T-helper 17 cell (primary cell): ENCODE measurements around the gene DENND1A. TPM values are rescaled to one million over a fixed set of nuclear protein-coding genes. Genes with fewer than 3 reads are reported as not detected.

Experiments used
- ATAC-seq: fragments of 150-1000 bp; cut with Tn5 transposase; 2 replicates; pipeline ENCODE4 v1.10.0; 2021; ENCODE audit warnings: mild to moderate bottlenecking, moderate library complexity
- DNase-seq, 3 donors: peaks; one replicate each; pipeline versions ENCODE4 v3.0.0 to v3.0.0-alpha.2; 2020 to 2021
- H3K9me3 ChIP-seq: one replicate; pipeline ENCODE4 v1.7.0; 2013; ENCODE audit warnings: low read length, mild to moderate bottlenecking; ENCODE audit not compliant: control insufficient read depth, poor library complexity, severe bottlenecking
- H3K27ac Mint-ChIP-seq: one replicate; pipeline ENCODE4 v1.8.0; 2022; ENCODE audit warnings: mild to moderate bottlenecking, moderate library complexity, mixed read lengths
- H3K27me3 Mint-ChIP-seq: one replicate; pipeline ENCODE4 v1.8.0; 2022; ENCODE audit warnings: mixed read lengths
- H3K36me3 Mint-ChIP-seq: one replicate; pipeline ENCODE4 v1.8.0; 2022; ENCODE audit warnings: low read depth, mixed read lengths
- H3K4me1 Mint-ChIP-seq: one replicate; pipeline ENCODE4 v1.8.0; 2022; ENCODE audit warnings: mild to moderate bottlenecking, mixed read lengths
- H3K4me3 Mint-ChIP-seq: one replicate; pipeline ENCODE4 v1.8.0; 2022; ENCODE audit warnings: mild to moderate bottlenecking, moderate library complexity, mixed read lengths
- total RNA-seq, 4 donors: library from RNA in 2 of 4; stranded (reverse) in 2 of 4; gene quantifications; one replicate each; pipeline ENCODE4 v1.2.3 and lab custom pipeline; 2022 to 2026

DENND1A gene
- total RNA-seq, 2 donors from 2014 or later = 19.9 to 21.1 TPM

DNA sequence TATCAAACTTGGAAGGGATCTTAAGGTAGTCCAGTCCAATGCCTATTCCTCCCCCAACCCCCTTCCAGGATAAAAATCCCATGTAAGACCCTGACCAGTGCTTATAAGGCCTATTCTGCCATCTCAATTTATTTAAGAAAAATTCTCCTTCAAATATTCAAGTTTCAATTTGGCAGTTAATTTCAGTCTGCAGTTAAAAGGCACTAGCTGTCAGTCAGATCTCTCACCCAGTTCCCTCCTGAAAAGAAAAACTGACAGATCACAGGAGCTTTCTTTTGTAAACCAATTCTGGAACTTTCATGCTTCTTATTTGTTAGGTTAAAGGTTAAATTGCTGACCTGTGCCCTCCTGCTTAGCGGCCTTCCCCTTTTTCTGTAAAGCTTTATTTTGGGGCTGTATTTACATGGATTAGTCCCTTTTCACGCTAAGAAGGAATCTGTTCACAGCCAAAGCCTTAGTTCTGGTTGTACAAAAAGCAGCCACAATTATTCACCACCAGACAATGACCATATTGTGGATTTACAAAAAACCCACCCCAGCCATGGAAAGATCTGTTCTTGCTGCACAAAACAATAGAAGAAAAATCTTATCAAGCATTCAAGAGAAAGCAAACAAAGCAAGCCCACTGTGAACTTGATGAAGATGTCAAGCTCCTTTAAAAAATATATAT is 68.7 kb downstream of the DENND1A start:
- no peaks in the 10 kb centered on the region for H3K27me3 Mint-ChIP-seq
- H3K4me3 Mint-ChIP-seq = no peak overlapping the region
- no peak for ATAC-seq
- no peaks in the 10 kb centered on the region for H3K9me3 ChIP-seq
- H3K4me1 Mint-ChIP-seq = peaks cover 2% of the 10 kb centered on the region
- no peak for DNase-seq
- H3K36me3 Mint-ChIP-seq = peaks cover 3% of the 10 kb centered on the region
- H3K27ac Mint-ChIP-seq = no peak overlapping the region

DNA sequence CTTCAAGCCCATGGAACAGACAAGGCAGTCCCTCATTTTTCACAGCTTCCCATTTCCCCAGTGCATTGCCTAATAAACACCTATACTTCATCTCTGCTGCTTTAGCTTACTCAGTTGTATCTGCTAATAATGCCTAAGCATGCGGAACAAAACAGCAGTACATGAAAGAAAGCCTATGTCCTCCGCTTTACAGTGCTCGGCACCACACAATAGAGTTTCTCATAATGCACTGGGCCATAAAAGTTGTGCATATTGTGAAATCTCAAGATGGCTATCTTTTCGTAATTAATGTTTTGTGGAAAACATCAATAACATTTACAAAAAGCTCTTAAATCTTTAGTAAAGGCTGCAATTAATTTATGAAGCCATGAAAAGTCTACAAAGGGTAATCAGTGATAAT is 69.3 kb downstream of the DENND1A start:
- Mint-ChIP-seq H3K4me1 (peaks cover 2% of the 10 kb centered on the region), H3K27me3 (no peaks in the 10 kb centered on the region), H3K36me3 (peaks cover 3% of the 10 kb centered on the region), H3K27ac (no peak overlapping the region), H3K4me3 (no peak overlapping the region)
- H3K9me3 ChIP-seq = no peaks in the 10 kb centered on the region
- no peak for ATAC-seq
- no peak for DNase-seq

DNA sequence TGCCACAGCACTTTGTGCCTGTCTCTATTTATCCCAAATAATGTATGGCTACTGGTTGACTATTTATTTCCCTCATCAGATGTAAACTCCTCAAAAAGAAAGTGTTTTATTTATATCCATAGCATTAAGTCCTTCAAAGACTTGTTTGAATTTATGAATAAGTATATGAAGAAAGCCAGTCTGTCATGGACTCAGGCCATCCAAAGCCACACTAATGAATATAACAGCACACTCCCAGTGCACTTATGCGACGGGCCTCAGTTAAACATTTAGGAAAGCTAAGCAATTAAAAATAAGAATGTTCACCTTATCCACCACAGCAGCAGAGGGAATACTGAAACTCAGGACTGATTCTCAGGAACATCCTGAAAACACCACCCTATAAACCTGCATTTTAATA is 77.5 kb downstream of the DENND1A start:
- Mint-ChIP-seq H3K4me1 (peaks cover 5% of the 10 kb centered on the region), H3K36me3 (peaks cover 6% of the 10 kb centered on the region), H3K4me3 (no peak overlapping the region), H3K27ac (no peak overlapping the region), H3K27me3 (no peaks in the 10 kb centered on the region)
- DNase-seq (no peak), ATAC-seq (no peak)
- no peaks in the 10 kb centered on the region for H3K9me3 ChIP-seq

DNA sequence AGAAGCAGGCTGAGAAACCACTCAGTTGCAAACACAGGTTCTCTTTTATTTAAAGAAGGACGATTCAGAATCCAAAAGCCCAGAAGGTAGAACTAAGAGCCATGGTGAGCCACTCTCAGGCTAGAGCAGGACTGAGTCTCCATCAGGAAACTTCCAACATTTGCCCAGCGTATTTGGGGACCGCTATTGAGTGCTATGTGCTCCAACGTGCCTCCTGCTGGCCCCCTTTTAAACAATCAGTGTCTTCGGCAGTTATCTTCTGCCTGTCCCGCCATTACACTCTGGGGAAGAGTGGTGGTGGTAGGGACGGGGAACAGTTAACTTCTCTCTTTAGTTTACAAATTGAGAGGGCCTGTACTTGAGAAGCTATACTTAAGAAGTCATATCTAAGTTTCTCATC is 78.1 kb downstream of the DENND1A start:
- no peak for ATAC-seq
- no peak overlapping the region for H3K27ac Mint-ChIP-seq
- H3K4me1 Mint-ChIP-seq = peaks cover 5% of the 10 kb centered on the region
- no peaks in the 10 kb centered on the region for H3K9me3 ChIP-seq
- no peak overlapping the region for H3K4me3 Mint-ChIP-seq
- H3K27me3 Mint-ChIP-seq = no peaks in the 10 kb centered on the region
- DNase-seq = no peak
- peaks cover 6% of the 10 kb centered on the region for H3K36me3 Mint-ChIP-seq

DNA sequence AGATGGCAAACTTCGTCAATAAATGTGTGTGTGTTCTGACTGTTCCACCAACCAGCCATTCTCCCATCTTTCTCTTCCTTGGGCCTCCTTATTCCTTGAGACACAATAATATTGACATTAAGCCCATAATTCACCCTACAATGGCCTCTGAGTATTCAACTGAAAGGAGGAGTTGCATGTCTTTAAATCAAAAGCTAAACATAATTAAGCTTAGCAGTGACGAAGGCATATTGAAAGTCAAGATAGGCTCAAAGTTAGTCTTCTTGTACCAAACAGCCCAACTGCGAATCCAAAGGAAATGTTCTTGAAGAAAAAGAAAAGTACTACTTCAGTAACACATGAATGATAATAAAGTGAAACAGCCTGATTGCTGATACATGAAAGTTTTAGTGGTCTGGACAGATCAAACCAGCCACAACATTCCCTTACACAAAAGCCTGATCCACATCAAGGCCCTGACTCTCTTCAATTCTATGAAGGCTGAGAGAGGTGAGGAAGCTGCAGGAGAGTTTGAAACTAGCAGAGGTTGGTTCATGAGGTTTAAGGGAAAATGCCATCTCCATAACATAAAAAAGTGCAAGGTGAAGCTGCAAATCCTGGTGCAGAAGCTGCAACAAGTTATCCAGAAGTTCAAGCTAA is 81.4 kb downstream of the DENND1A start:
- Mint-ChIP-seq H3K4me3 (no peak overlapping the region), H3K36me3 (no peaks in the 10 kb centered on the region), H3K27ac (no peak overlapping the region), H3K4me1 (no peaks in the 10 kb centered on the region), H3K27me3 (no peaks in the 10 kb centered on the region)
- DNase-seq (no peak), ATAC-seq (no peak)
- H3K9me3 ChIP-seq = no peaks in the 10 kb centered on the region

DNA sequence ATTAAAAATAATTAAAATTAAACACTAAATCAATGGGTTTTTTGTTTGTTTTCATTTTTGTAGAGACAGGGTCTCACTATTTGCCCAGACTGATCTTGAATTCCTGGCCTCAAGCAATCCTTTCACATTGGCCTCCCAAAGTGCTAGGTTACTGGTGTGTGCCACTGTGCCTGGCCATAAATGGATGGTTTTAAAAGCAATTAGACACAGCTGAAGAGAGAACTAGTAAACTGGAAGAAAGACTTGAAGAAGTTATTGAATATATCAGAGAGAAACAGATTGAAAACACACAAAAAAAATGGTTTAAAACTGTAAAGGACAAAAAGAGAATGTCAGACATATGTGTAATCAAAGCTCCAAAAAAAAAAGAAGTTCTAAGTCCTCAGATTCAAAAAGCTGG is 83.0 kb downstream of the DENND1A start:
- Mint-ChIP-seq H3K4me3 (no peak overlapping the region), H3K4me1 (no peaks in the 10 kb centered on the region), H3K27ac (no peak overlapping the region), H3K36me3 (no peaks in the 10 kb centered on the region), H3K27me3 (no peaks in the 10 kb centered on the region)
- no peak for ATAC-seq
- no peaks in the 10 kb centered on the region for H3K9me3 ChIP-seq
- no peak for DNase-seq

DNA sequence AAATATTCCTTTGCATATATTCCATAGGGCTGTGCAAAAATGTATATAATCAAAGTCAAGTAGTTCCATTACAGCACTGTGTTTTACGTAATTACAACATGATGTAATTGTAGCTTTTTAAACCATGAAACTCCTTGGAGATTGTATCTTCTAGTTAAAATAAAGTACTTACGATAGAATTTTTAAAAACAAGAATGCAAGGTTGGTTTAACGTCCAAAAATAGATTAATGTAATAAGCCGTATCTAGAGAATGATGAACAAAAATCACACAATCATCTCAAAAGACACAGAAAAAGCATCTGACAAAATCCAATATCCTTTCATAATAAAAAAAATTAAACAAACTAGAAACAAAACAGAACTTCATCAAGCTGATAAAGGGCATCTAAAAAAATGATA is 86.2 kb downstream of the DENND1A start:
- no peak for ATAC-seq

DNA sequence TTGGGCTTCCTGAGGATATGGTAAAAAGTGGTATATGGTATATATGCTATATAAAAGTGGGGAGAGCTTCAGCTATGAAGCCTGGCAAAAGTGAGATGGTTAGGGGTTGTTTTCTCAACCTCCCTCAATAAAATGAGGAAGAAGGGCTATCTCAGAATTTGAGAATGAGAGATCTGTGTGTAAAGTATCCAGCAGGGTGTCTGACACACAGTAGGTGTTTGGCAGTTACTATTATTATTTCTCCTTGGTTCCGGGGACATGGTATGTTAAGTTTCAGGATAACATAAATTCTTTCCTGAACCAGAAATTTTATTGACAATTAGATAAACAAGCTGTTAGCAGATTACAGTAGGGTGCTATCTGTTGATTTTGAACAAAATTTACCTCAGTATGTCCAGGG is 94.1 kb downstream of the DENND1A start:
- no peaks in the 10 kb centered on the region for H3K27me3 Mint-ChIP-seq
- no peak overlapping the region for H3K27ac Mint-ChIP-seq
- no peak overlapping the region for H3K4me3 Mint-ChIP-seq
- no peak for DNase-seq
- H3K9me3 ChIP-seq = no peaks in the 10 kb centered on the region
- H3K4me1 Mint-ChIP-seq = peaks cover 18% of the 10 kb centered on the region
- no peak for ATAC-seq
- peaks cover 3% of the 10 kb centered on the region for H3K36me3 Mint-ChIP-seq

More for the DNA sequence above, 86.2 kb downstream of the DENND1A start:
- H3K4me1 Mint-ChIP-seq = no peaks in the 10 kb centered on the region
- no peaks in the 10 kb centered on the region for H3K36me3 Mint-ChIP-seq
- no peaks in the 10 kb centered on the region for H3K27me3 Mint-ChIP-seq
- no peak overlapping the region for H3K27ac Mint-ChIP-seq
- no peak for DNase-seq
- no peaks in the 10 kb centered on the region for H3K9me3 ChIP-seq
- no peak overlapping the region for H3K4me3 Mint-ChIP-seq

DNA sequence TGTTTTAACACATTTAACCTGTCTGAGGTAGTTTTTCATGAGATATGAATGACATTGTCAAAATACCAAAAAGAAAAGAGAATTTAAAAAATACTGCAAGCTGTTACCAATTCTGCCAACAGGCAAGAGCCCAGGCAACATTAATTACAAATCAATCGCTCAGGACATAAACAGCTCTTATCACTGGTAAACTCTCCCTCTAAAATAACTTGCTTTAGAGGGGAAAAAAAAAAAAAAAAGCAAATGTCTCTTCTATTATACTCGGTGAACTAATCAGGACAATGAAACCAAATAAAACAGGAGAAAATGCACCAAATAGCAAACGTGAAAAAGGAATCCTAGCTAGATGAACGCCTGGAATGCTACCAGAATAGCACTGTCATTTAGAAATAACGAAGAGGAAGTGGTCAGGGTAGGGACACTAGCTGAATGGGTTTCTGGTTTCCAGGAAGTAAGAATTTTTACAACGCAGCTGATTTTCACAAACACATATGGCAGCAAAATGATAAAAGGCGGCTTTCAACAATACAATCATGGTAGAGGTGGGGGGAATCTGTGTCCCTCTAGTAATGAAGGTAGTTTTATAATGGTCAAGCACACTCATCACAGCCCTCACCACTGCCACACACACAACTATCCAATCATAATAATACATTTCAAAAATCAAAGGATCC is 94.9 kb downstream of the DENND1A start:
- peak overlapping the region; percentile 24 for H3K27ac Mint-ChIP-seq
- no peak overlapping the region for H3K4me3 Mint-ChIP-seq
- H3K36me3 Mint-ChIP-seq = peaks cover 3% of the 10 kb centered on the region
- H3K27me3 Mint-ChIP-seq = no peaks in the 10 kb centered on the region
- no peak for ATAC-seq
- H3K9me3 ChIP-seq = no peaks in the 10 kb centered on the region
- no peak for DNase-seq
- H3K4me1 Mint-ChIP-seq = peaks cover 18% of the 10 kb centered on the region

DNA sequence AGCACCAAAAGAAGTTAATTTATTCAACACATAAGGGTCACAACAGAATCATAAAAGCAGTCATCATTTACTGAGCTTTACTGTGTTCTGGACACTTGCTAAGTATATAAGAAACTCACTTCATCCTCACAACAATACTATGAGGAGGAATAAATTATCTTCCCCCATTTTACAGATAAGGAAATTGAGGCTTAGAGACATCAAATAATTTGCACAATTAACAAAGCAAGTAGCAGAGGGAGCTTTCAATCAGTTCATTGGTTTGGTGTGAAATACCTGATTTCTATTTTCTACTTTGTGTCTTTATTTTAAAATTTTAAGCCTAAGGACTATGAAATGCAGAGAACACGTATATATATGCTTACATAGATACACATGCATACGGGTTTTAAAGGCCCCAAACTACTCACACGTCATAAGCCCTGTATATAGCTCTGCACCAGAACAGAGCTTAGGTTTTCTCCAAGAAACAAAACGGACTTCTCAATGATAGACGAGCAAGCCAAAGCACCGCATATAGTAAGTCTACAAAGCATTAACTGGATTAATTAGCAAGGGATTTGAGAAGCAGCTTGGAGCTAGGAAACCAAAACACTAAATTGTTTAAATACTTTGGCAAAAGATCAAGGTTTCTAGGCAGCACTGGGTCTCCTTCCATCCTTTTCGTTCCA is 95.6 kb downstream of the DENND1A start:
- peaks cover 3% of the 10 kb centered on the region for H3K36me3 Mint-ChIP-seq
- H3K4me3 Mint-ChIP-seq = no peak overlapping the region
- no peaks in the 10 kb centered on the region for H3K27me3 Mint-ChIP-seq
- no peak overlapping the region for H3K27ac Mint-ChIP-seq
- ATAC-seq = no peak
- no peaks in the 10 kb centered on the region for H3K9me3 ChIP-seq
- DNase-seq = no peak
- H3K4me1 Mint-ChIP-seq = peaks cover 18% of the 10 kb centered on the region

DNA sequence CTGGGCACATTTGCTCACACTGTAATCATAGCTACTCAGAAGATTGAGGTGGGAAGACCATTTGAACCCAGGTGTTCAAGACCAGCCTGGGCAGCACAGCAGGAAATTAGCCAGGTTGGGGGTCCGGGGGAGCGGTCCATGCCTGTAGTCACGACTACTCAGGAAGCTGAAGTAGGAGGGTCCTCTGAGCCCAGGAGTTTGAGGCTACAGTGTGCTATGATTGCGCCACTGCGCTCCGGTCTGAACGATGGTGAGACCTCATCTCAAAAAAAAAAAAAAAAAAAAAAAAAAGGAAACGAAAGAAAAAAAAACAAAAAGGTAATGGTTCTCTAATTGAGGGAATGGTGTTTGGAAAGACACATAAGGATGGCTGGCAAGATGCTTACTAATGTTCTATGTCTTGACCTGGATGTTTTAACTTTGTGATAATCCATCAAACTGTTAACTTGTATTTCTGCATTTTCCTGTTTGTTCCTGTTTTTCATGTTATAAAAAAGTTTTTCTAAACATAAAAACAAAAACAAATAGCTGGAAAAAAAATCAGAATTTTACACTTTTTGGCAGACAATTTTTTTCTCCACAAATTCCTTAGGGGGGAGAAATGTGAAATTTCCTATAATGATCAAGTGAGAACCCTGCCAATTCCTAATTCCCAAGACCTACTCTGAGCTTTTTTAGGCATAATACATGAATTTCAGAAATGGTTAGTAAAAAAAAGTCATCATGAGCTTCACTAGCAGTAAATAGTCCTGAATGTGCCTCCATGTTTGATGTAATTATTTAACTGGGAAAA is 96.9 kb downstream of the DENND1A start:
- H3K27ac Mint-ChIP-seq = no peak overlapping the region
- DNase-seq = no peak
- H3K4me1 Mint-ChIP-seq = peaks cover 18% of the 10 kb centered on the region
- no peak for ATAC-seq
- H3K36me3 Mint-ChIP-seq = peaks cover 5% of the 10 kb centered on the region
- H3K27me3 Mint-ChIP-seq = no peaks in the 10 kb centered on the region
- H3K9me3 ChIP-seq = no peaks in the 10 kb centered on the region
- H3K4me3 Mint-ChIP-seq = no peak overlapping the region

DNA sequence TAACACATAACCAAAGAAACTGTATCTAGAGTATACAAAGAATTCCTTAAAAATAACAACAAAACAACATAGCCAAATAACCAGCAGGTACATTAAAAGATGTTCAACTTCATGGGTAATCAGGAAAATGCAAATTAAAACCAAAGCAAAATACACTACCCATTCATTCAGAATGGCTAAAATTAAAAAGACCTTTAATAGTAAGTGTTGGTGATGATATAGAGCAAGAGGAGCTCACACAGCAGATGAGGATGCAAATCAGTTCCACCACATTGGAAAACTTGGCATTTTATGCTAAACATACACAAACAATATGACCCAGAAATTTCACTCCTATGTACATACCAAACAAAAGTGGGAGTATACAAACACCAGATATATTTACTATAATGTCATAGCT is 97.8 kb downstream of the DENND1A start:
- peaks cover 17% of the 10 kb centered on the region for H3K4me1 Mint-ChIP-seq
- no peaks in the 10 kb centered on the region for H3K27me3 Mint-ChIP-seq
- H3K36me3 Mint-ChIP-seq = peaks cover 5% of the 10 kb centered on the region
- H3K4me3 Mint-ChIP-seq = no peak overlapping the region
- H3K9me3 ChIP-seq = no peaks in the 10 kb centered on the region
- DNase-seq (no peak), ATAC-seq (no peak)
- no peak overlapping the region for H3K27ac Mint-ChIP-seq

DNA sequence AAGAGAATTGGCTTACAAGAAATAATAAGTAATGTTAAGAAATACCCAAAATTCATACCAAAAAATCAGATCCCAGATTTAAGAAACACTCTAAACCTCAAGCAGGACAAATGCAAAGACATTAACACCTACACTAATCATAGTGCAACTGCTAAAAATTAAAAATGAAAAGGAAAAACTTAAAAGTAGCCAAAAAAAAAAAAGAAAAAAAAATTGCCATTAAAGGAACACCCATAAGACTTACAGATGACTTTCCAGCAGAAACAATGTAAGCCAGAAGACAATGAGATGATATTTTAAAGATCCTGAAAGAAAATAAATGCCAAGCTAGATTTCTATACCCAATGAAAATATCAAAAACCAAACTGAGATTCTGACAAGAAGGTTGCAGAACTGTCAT is 101.5 kb downstream of the DENND1A start:
- H3K27ac Mint-ChIP-seq = no peak overlapping the region
- DNase-seq (no peak), ATAC-seq (no peak)

More for the DNA sequence above, 101.5 kb downstream of the DENND1A start:
- H3K9me3 ChIP-seq = no peaks in the 10 kb centered on the region
- Mint-ChIP-seq H3K27me3 (no peaks in the 10 kb centered on the region), H3K36me3 (peaks cover 6% of the 10 kb centered on the region), H3K4me1 (peaks cover 3% of the 10 kb centered on the region), H3K4me3 (no peak overlapping the region)
